ENCODE data around the gene NRN1.

GRCh38 chr6:6003621-6004366 is 2.9 kb downstream of the NRN1 start:
- TF ChIP-seq, protein P1, sequence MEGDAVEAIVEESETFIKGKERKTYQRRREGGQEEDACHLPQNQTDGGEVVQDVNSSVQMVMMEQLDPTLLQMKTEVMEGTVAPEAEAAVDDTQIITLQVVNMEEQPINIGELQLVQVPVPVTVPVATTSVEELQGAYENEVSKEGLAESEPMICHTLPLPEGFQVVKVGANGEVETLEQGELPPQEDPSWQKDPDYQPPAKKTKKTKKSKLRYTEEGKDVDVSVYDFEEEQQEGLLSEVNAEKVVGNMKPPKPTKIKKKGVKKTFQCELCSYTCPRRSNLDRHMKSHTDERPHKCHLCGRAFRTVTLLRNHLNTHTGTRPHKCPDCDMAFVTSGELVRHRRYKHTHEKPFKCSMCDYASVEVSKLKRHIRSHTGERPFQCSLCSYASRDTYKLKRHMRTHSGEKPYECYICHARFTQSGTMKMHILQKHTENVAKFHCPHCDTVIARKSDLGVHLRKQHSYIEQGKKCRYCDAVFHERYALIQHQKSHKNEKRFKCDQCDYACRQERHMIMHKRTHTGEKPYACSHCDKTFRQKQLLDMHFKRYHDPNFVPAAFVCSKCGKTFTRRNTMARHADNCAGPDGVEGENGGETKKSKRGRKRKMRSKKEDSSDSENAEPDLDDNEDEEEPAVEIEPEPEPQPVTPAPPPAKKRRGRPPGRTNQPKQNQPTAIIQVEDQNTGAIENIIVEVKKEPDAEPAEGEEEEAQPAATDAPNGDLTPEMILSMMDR (IDR thresholded peaks at IDR 0.05): no peak
- no peak for TF ChIP-seq EP300 (IDR thresholded peaks at IDR 0.05)
